Stomach (tissue), 9 donors: ENCODE data around the gene NNMT. TPM values are rescaled to one million over a fixed set of nuclear protein-coding genes. Genes with fewer than 3 reads are reported as not detected.

Experiments used
- DNase-seq, 2 donors: peaks; one replicate each; pipeline versions ENCODE4 v3.0.0 to v3.0.0-alpha.2; 2013 to 2019
- H3K27ac ChIP-seq, 5 donors: fragments of 200-600 bp in 4 of 5; sonication (generic) in 4 of 5; one replicate each; pipeline ENCODE4 v1.5.1; 2013 to 2019; ENCODE audit warnings: mild to moderate bottlenecking in 1 of 5, moderate library complexity in 1 of 5
- H3K27me3 ChIP-seq, 3 donors: fragments of 200-600 bp; sonication (generic); one replicate each; pipeline ENCODE4 v1.5.1; 2017 to 2019; ENCODE audit warnings: mixed run types in 1 of 3
- H3K36me3 ChIP-seq, 4 donors: fragments of 200-600 bp; sonication (generic); 1 replicate in 3 of 4; 2 replicates in 1 of 4; pipeline ENCODE4 v1.5.1; 2016 to 2019
- H3K4me1 ChIP-seq, 4 donors: fragments of 200-600 bp; sonication (generic); one replicate each; pipeline ENCODE4 v1.5.1; 2016 to 2019
- H3K4me3 ChIP-seq, 4 donors: fragments of 200-600 bp; sonication (generic) in 3 of 4; one replicate each; pipeline ENCODE4 v1.5.1; 2016 to 2019; ENCODE audit warnings: mild to moderate bottlenecking in 1 of 4
- H3K9me3 ChIP-seq, 4 donors: fragments of 200-600 bp; sonication (generic); one replicate each; pipeline ENCODE4 v1.5.1; 2016 to 2019
- CTCF ChIP-seq, 7 experiments: fragments of 450-650 bp in 4 of 7; fragments of 200-600 bp in 3 of 7; sonication (generic) in 3 of 7; IDR thresholded peaks; one replicate each; pipeline ENCODE4 v1.5.1; 2016 to 2019; ENCODE audit warnings: antibody characterized with exemption in 7 of 7, control low read depth in 2 of 7, mild to moderate bottlenecking in 1 of 7
- EP300 ChIP-seq: sonication (generic); formaldehyde crosslinking; IDR thresholded peaks from one replicate; pipeline ENCODE4 v1.6.1; 2017; ENCODE audit warnings: antibody characterized with exemption
- POLR2A ChIP-seq, 4 donors: fragments of 450-650 bp; IDR thresholded peaks; one replicate each; pipeline ENCODE4 v1.6.1; 2016; ENCODE audit warnings: antibody characterized with exemption in 4 of 4, control low read depth in 2 of 4, mild to moderate bottlenecking in 1 of 4, moderate library complexity in 1 of 4
- POLR2AphosphoS5 ChIP-seq, 3 donors: sonication (generic); formaldehyde crosslinking; IDR thresholded peaks; one replicate each; pipeline ENCODE4 v1.6.1; 2016; ENCODE audit warnings: antibody characterized with exemption in 3 of 3
- WGBS, 5 donors: extraction: QIAGEN DNeasy Blood & Tissue Kit in 3 of 5; methylation state at CpG; one replicate each; pipeline versions ENCODE4 v1.1.5 to v1.1.7; 2013 to 2018; 5-methylcytosine and 5-hydroxymethylcytosine counted together
- intact Hi-C: fragments of 100-400 bp; cut with DNase I; formaldehyde crosslinking; loops from one replicate; pipeline ENCODE4 v1.15.1; 2023; ENCODE audit warnings: low total_unique reads
- polyA plus RNA-seq, 3 donors: library from polyadenylated mRNA; stranded (reverse); fragments of 200-250 nt; gene quantifications; one replicate each; pipeline ENCODE4 v1.2.3, GENCODE V29; 2013
- total RNA-seq, 5 donors: library from RNA; depleted of rRNA; stranded (reverse); fragments of >200 nt; gene quantifications; one replicate each; pipeline versions ENCODE4 v1.1.0 to v1.2.3, GENCODE V29; 2014 to 2016
- donor health status: healthy with polysubstance abuse.
- donor health status: Bipolar disorder and iron deficiency.
- donor health status: healthy.

The NNMT gene
- total and polyA plus RNA-seq, 8 donors: 35.1 to 451 (median 279) TPM

DNA sequence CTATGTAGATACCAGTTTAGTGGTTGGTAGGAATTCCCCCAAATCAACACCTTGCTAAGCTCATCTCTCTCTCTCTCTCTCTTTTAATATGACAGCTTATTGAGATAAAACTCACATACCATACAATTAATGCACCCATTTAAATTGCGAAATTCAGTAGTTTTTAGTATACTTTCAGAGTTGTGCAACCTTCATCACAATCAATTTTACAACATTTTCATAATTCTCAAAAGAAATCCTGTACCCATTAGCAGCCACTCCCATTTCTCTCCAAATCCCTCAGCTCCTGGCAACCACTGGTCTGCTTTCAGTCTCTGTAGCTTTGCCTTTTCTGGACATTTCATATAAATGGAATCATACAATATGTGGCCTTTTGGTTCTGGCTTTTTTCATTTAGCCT is 13.3 kb downstream of the NNMT start:
- peaks cover 0 to 32% (median 22%) of the 10 kb centered on the region in 4 donors for H3K4me1 ChIP-seq
- TF ChIP-seq POLR2A (IDR thresholded peaks at IDR 0.05): no peak
- TF ChIP-seq CTCF (IDR thresholded peaks at IDR 0.05): no peak
- no peak for TF ChIP-seq EP300
- no peak for TF ChIP-seq POLR2AphosphoS5 (IDR thresholded peaks at IDR 0.05)
- H3K4me3 ChIP-seq: peak overlapping the region in 1 of 4 donors; percentile 23
- WGBS, 5 donors: 88 to 100% (median 92%) methylated on average over 1 of the region's 1 CpG
- H3K36me3 ChIP-seq: peaks cover 5 to 47% (median 31%) of the 10 kb centered on the region in 4 donors
- no peak for DNase-seq
- intact Hi-C loops: no loop called here
- no peaks in the 10 kb centered on the region for H3K9me3 ChIP-seq
- peak overlapping the region in 4 of 5 donors; percentile 59 to 76 (median 62) for H3K27ac ChIP-seq
- no peaks in the 10 kb centered on the region for H3K27me3 ChIP-seq

GRCh38 chr11:114310095-114310494 is 13.9 kb downstream of the NNMT start:
- Histone ChIP-seq H3K27ac (peak overlapping the region in 1 of 5 donors; percentile 76), H3K36me3 (peaks cover 5 to 53% (median 31%) of the 10 kb centered on the region in 4 donors), H3K4me1 (peaks cover 0 to 37% (median 22%) of the 10 kb centered on the region in 4 donors), H3K4me3 (peak overlapping the region in 1 of 4 donors; percentile 23), H3K9me3 (no peaks in the 10 kb centered on the region), H3K27me3 (no peaks in the 10 kb centered on the region)
- intact Hi-C loops: no loop called here
- no peak for DNase-seq
- 90 to 97% (median 96%) methylated on average over 2 of the region's 2 CpGs for WGBS, 5 donors
- TF ChIP-seq POLR2A (IDR thresholded peaks at IDR 0.05) (no peak), EP300 (no peak), CTCF (IDR thresholded peaks at IDR 0.05) (no peak), POLR2AphosphoS5 (IDR thresholded peaks at IDR 0.05) (no peak)

DNA sequence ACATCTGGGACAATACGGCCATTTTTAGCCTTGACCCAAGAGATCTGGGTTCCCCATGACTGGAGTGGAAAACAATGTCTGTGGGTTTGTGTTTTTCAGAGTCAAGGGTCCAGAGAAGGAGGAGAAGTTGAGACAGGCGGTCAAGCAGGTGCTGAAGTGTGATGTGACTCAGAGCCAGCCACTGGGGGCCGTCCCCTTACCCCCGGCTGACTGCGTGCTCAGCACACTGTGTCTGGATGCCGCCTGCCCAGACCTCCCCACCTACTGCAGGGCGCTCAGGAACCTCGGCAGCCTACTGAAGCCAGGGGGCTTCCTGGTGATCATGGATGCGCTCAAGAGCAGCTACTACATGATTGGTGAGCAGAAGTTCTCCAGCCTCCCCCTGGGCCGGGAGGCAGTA is 15.7 kb downstream of the NNMT start:
- no peak overlapping the region for H3K27ac ChIP-seq
- H3K4me1 ChIP-seq: peaks cover 13 to 52% (median 34%) of the 10 kb centered on the region in 4 donors
- no peak for DNase-seq
- 88 to 97% (median 92%) methylated on average over 9 to 10 of the region's 10 CpGs for WGBS, 5 donors
- H3K36me3 ChIP-seq: peaks cover 5 to 55% (median 31%) of the 10 kb centered on the region in 4 donors
- no peak overlapping the region for H3K4me3 ChIP-seq
- intact Hi-C loops: no loop called here
- H3K9me3 ChIP-seq: no peaks in the 10 kb centered on the region
- TF ChIP-seq CTCF (IDR thresholded peaks at IDR 0.05): no peak
- no peak for TF ChIP-seq POLR2A (IDR thresholded peaks at IDR 0.05)
- TF ChIP-seq POLR2AphosphoS5 (IDR thresholded peaks at IDR 0.05): no peak
- H3K27me3 ChIP-seq: no peaks in the 10 kb centered on the region

- intact Hi-C loops: no loop called here
- H3K27ac ChIP-seq: no peak overlapping the region
- H3K36me3 ChIP-seq: peaks cover 5 to 55% (median 31%) of the 10 kb centered on the region in 4 donors
- TF ChIP-seq POLR2A (IDR thresholded peaks at IDR 0.05) (no peak), CTCF (IDR thresholded peaks at IDR 0.05) (no peak), EP300 (no peak), POLR2AphosphoS5 (IDR thresholded peaks at IDR 0.05) (no peak)
- H3K27me3 ChIP-seq: no peaks in the 10 kb centered on the region
- H3K4me1 ChIP-seq: peaks cover 16 to 50% (median 27%) of the 10 kb centered on the region in 4 donors
- no peak for DNase-seq
- 36 to 98% (median 91%) methylated on average over 1 of the region's 1 CpG for WGBS, 5 donors
- H3K9me3 ChIP-seq: no peaks in the 10 kb centered on the region
- H3K4me3 ChIP-seq: no peak overlapping the region
Observed at GRCh38 chr11:114314096-114314495, 17.9 kb downstream of the NNMT start.
